ENCODE data around the gene RASA2. TPM values are rescaled to one million over a fixed set of nuclear protein-coding genes. Genes with fewer than 3 reads are reported as not detected.

RASA2 gene
- polyA plus RNA-seq, 6 donors from 2014 or later: 23.8 to 61.4 (median 49.6) TPM

- Mint-ChIP-seq H3K27ac (peak overlapping the region in 2 of 6 donors; percentile 30 to 74), H3K4me3 (no peak overlapping the region), H3K36me3 (no peaks in the 10 kb centered on the region), H3K9me3 (no peaks in the 10 kb centered on the region), H3K4me1 (peaks cover 7 to 9% (median 7%) of the 10 kb centered on the region in 3 donors), H3K27me3 (no peaks in the 10 kb centered on the region)
- no peak for DNase-seq
- ATAC-seq (ENCODE audit: low read depth in 2 of 2): no peak
Measured at GRCh38 chr3:141450727-141451375, 36.0 kb upstream of the RASA2 start.

- no peak overlapping the region for H3K4me3 Mint-ChIP-seq
- H3K27ac Mint-ChIP-seq: no peak overlapping the region
- peaks cover 7 to 9% (median 7%) of the 10 kb centered on the region in 3 donors for H3K4me1 Mint-ChIP-seq
- no peaks in the 10 kb centered on the region for H3K36me3 Mint-ChIP-seq
- H3K9me3 Mint-ChIP-seq: no peaks in the 10 kb centered on the region
- H3K27me3 Mint-ChIP-seq: no peaks in the 10 kb centered on the region
- ATAC-seq (ENCODE audit: low read depth in 2 of 2) (peak; percentile 98), DNase-seq (peak; percentile 58)
Measured at GRCh38 chr3:141452045-141452444, 34.8 kb upstream of the RASA2 start.

GRCh38 chr3:141452773-141453172, 34.1 kb upstream of the RASA2 start:
- Mint-ChIP-seq H3K36me3 (no peaks in the 10 kb centered on the region), H3K4me1 (peaks cover 7 to 9% (median 7%) of the 10 kb centered on the region in 3 donors), H3K9me3 (no peaks in the 10 kb centered on the region), H3K27me3 (no peaks in the 10 kb centered on the region), H3K27ac (no peak overlapping the region), H3K4me3 (no peak overlapping the region)
- no peak for ATAC-seq (ENCODE audit: low read depth in 2 of 2)
- no peak for DNase-seq

- H3K4me3 Mint-ChIP-seq: no peak overlapping the region
- H3K36me3 Mint-ChIP-seq: no peaks in the 10 kb centered on the region
- H3K9me3 Mint-ChIP-seq: no peaks in the 10 kb centered on the region
- ATAC-seq (ENCODE audit: low read depth in 2 of 2) (no peak), DNase-seq (no peak)
- H3K27me3 Mint-ChIP-seq: no peaks in the 10 kb centered on the region
- peaks cover 7 to 9% (median 7%) of the 10 kb centered on the region in 3 donors for H3K4me1 Mint-ChIP-seq
- no peak overlapping the region for H3K27ac Mint-ChIP-seq
Measured at GRCh38 chr3:141454054-141454453, 32.8 kb upstream of the RASA2 start.

- no peak overlapping the region for H3K4me3 Mint-ChIP-seq
- peak; percentile 57 to 63 for ATAC-seq (ENCODE audit: low read depth in 2 of 2)
- no peaks in the 10 kb centered on the region for H3K9me3 Mint-ChIP-seq
- H3K4me1 Mint-ChIP-seq: peaks cover 8 to 12% (median 8%) of the 10 kb centered on the region in 3 donors
- H3K27me3 Mint-ChIP-seq: no peaks in the 10 kb centered on the region
- no peaks in the 10 kb centered on the region for H3K36me3 Mint-ChIP-seq
- peak overlapping the region in 1 of 6 donors; percentile 29 for H3K27ac Mint-ChIP-seq
- DNase-seq: peak; percentile 56
Measured at GRCh38 chr3:141454906-141455602, 31.8 kb upstream of the RASA2 start.

- Mint-ChIP-seq H3K27me3 (no peaks in the 10 kb centered on the region), H3K4me1 (peaks cover 10 to 19% (median 13%) of the 10 kb centered on the region in 3 donors), H3K36me3 (no peaks in the 10 kb centered on the region), H3K27ac (no peak overlapping the region), H3K9me3 (no peaks in the 10 kb centered on the region), H3K4me3 (no peak overlapping the region)
- ATAC-seq (ENCODE audit: low read depth in 2 of 2) (no peak), DNase-seq (no peak)
Measured at GRCh38 chr3:141455603-141456300, 31.1 kb upstream of the RASA2 start.

GRCh38 chr3:141456301-141456625, 30.6 kb upstream of the RASA2 start:
- H3K36me3 Mint-ChIP-seq: no peaks in the 10 kb centered on the region
- H3K4me1 Mint-ChIP-seq: peaks cover 10 to 22% (median 13%) of the 10 kb centered on the region in 3 donors
- H3K27ac Mint-ChIP-seq: no peak overlapping the region
- no peaks in the 10 kb centered on the region for H3K27me3 Mint-ChIP-seq
- no peaks in the 10 kb centered on the region for H3K9me3 Mint-ChIP-seq
- no peak overlapping the region for H3K4me3 Mint-ChIP-seq
- DNase-seq (no peak), ATAC-seq (ENCODE audit: low read depth in 2 of 2) (no peak)

- H3K27me3 Mint-ChIP-seq: no peaks in the 10 kb centered on the region
- H3K9me3 Mint-ChIP-seq: no peaks in the 10 kb centered on the region
- DNase-seq (no peak), ATAC-seq (ENCODE audit: low read depth in 2 of 2) (no peak)
- H3K4me3 Mint-ChIP-seq: no peak overlapping the region
- H3K36me3 Mint-ChIP-seq: no peaks in the 10 kb centered on the region
- peaks cover 19 to 30% (median 24%) of the 10 kb centered on the region in 3 donors for H3K4me1 Mint-ChIP-seq
- H3K27ac Mint-ChIP-seq: peak overlapping the region in 1 of 6 donors; percentile 67
Measured at GRCh38 chr3:141457624-141458236, 29.1 kb upstream of the RASA2 start.

- Mint-ChIP-seq H3K27ac (no peak overlapping the region), H3K27me3 (no peaks in the 10 kb centered on the region), H3K36me3 (peaks cover under 1 to 6% of the 10 kb centered on the region in 2 donors), H3K4me3 (no peak overlapping the region), H3K9me3 (peaks cover 0 to 6% (median 3%) of the 10 kb centered on the region in 7 donors), H3K4me1 (peaks cover 19 to 30% (median 25%) of the 10 kb centered on the region in 3 donors)
- no peak for DNase-seq
- ATAC-seq (ENCODE audit: low read depth in 2 of 2): no peak
Measured at GRCh38 chr3:141459008-141459407, 27.8 kb upstream of the RASA2 start.

- no peak overlapping the region for H3K4me3 Mint-ChIP-seq
- peaks cover 5 to 14% of the 10 kb centered on the region in 2 donors for H3K36me3 Mint-ChIP-seq
- ATAC-seq (ENCODE audit: low read depth in 2 of 2) (peak; percentile 97 to 98), DNase-seq (peak; percentile 76)
- peaks cover 2 to 17% (median 9%) of the 10 kb centered on the region in 7 donors for H3K9me3 Mint-ChIP-seq
- peak overlapping the region in 1 of 6 donors; percentile 58 for H3K27ac Mint-ChIP-seq
- H3K27me3 Mint-ChIP-seq: no peaks in the 10 kb centered on the region
- H3K4me1 Mint-ChIP-seq: peaks cover 12 to 21% (median 19%) of the 10 kb centered on the region in 3 donors
Measured at GRCh38 chr3:141460097-141460704, 26.6 kb upstream of the RASA2 start.

- Mint-ChIP-seq H3K27me3 (no peaks in the 10 kb centered on the region), H3K9me3 (peaks cover 2 to 18% (median 9%) of the 10 kb centered on the region in 7 donors), H3K4me3 (no peak overlapping the region), H3K36me3 (peaks cover 5 to 14% of the 10 kb centered on the region in 2 donors), H3K4me1 (peaks cover 12 to 21% (median 18%) of the 10 kb centered on the region in 3 donors), H3K27ac (no peak overlapping the region)
- ATAC-seq (ENCODE audit: low read depth in 2 of 2) (peak; percentile 59 to 62), DNase-seq (peak; percentile 36)
Measured at GRCh38 chr3:141462176-141462859, 24.5 kb upstream of the RASA2 start.

- Mint-ChIP-seq H3K9me3 (peaks cover 4 to 28% (median 13%) of the 10 kb centered on the region in 7 donors), H3K27ac (peak overlapping the region in 2 of 6 donors; percentile 65 to 81), H3K36me3 (peaks cover 5 to 14% of the 10 kb centered on the region in 2 donors), H3K27me3 (no peaks in the 10 kb centered on the region), H3K4me1 (peaks cover 9 to 16% (median 15%) of the 10 kb centered on the region in 3 donors), H3K4me3 (no peak overlapping the region)
- DNase-seq: no peak
- no peak for ATAC-seq (ENCODE audit: low read depth in 2 of 2)
Measured at GRCh38 chr3:141465221-141465620, 21.6 kb upstream of the RASA2 start.
